Keratinocyte (primary cell): Measurements from ENCODE around the gene ADAMTS6. TPM values are rescaled to one million over a fixed set of nuclear protein-coding genes. Genes with fewer than 3 reads are reported as not detected.
"Not testable (repeated sequence)": the region's sequence is repeated elsewhere in the genome, so short reads cannot be mapped to it uniquely, and the experiment has no call there.

Source experiments
- DNase-seq: peaks from one replicate; pipeline ENCODE4 v3.0.0-alpha.2; 2011; ENCODE audit warnings: low read depth, missing footprints, low spot score
- FAIRE-seq: peaks from 2 replicates; lab custom pipeline; 2011; peaks lifted over from hg19 to GRCh38; lab: Jason Lieb, UNC
- H2AFZ ChIP-seq: 2 replicates; pipeline ENCODE4 v1.6.0; 2012; ENCODE audit warnings: low read length, control low read depth, inconsistent platforms; ENCODE audit not compliant: control insufficient read depth
- H3K27ac ChIP-seq: 2 replicates; pipeline ENCODE4 v1.5.1; 2011; ENCODE audit warnings: low read length; ENCODE audit not compliant: control insufficient read depth, insufficient read depth
- H3K27me3 ChIP-seq: 3 replicates; pipeline ENCODE4 v1.6.0; 2011; ENCODE audit warnings: low read length; ENCODE audit not compliant: control insufficient read depth, insufficient read depth; ENCODE audit errors: extremely low read depth
- H3K36me3 ChIP-seq, 2 experiments: 2 replicates in 1 of 2; 3 replicates in 1 of 2; pipeline ENCODE4 v1.5.1; 2011; ENCODE audit warnings: low read length in 2 of 2, mild to moderate bottlenecking in 1 of 2; ENCODE audit not compliant: control insufficient read depth in 2 of 2, insufficient read depth in 2 of 2; ENCODE audit errors: extremely low read depth in 1 of 2
- H3K4me1 ChIP-seq: 3 replicates; pipeline ENCODE4 v1.5.1; 2011; ENCODE audit warnings: low read length; ENCODE audit not compliant: control insufficient read depth, insufficient read depth; ENCODE audit errors: extremely low read depth
- H3K4me2 ChIP-seq: 3 replicates; pipeline ENCODE4 v1.6.0; 2011; ENCODE audit warnings: low read depth, low read length; ENCODE audit not compliant: control insufficient read depth, insufficient read depth; ENCODE audit errors: extremely low read depth
- H3K4me3 ChIP-seq, 3 experiments: fragments of 200-600 bp in 1 of 3; sonication (generic) in 1 of 3; 2 replicates in 2 of 3; 3 replicates in 1 of 3; pipeline ENCODE4 v1.5.1; 2011 to 2016; ENCODE audit warnings: low read length in 3 of 3, mild to moderate bottlenecking in 3 of 3, control low read depth in 2 of 3, inconsistent platforms in 1 of 3, low read depth in 1 of 3, mixed read lengths in 1 of 3, mixed run types in 1 of 3, moderate library complexity in 1 of 3; ENCODE audit not compliant: control insufficient read depth in 2 of 3, insufficient read depth in 2 of 3; ENCODE audit errors: extremely low read depth in 1 of 3
- H3K79me2 ChIP-seq: 2 replicates; pipeline ENCODE4 v1.6.0; 2012; ENCODE audit warnings: low read length; ENCODE audit not compliant: control insufficient read depth, insufficient read depth
- H3K9ac ChIP-seq: 3 replicates; pipeline ENCODE4 v1.6.0; 2011; ENCODE audit warnings: low read length; ENCODE audit not compliant: control insufficient read depth, insufficient read depth; ENCODE audit errors: extremely low read depth
- H3K9me1 ChIP-seq: 3 replicates; pipeline ENCODE4 v1.6.0; 2011; ENCODE audit warnings: low read length; ENCODE audit not compliant: control insufficient read depth, insufficient read depth; ENCODE audit errors: extremely low read depth
- H3K9me3 ChIP-seq: 2 replicates; pipeline ENCODE4 v1.5.1; 2012; ENCODE audit warnings: low read depth, low read length; ENCODE audit not compliant: control insufficient read depth
- H4K20me1 ChIP-seq: 3 replicates; pipeline ENCODE4 v1.6.0; 2011; ENCODE audit warnings: low read length; ENCODE audit not compliant: control insufficient read depth, insufficient read depth; ENCODE audit errors: extremely low read depth
- CTCF ChIP-seq, 3 experiments: IDR thresholded peaks in 1 of 3; conservative IDR thresholded peaks in 1 of 3; optimal IDR thresholded peaks in 1 of 3; 2 replicates in 2 of 3; 3 replicates in 1 of 3; pipeline versions ENCODE3 to v1.5.1; 2011; ENCODE audit warnings: low read length in 3 of 3, mild to moderate bottlenecking in 3 of 3, moderate library complexity in 2 of 3, control low read depth in 1 of 3, inconsistent platforms in 1 of 3; ENCODE audit not compliant: insufficient read depth in 2 of 3; ENCODE audit errors: extremely low read depth in 1 of 3
- EZH2 ChIP-seq: IDR thresholded peaks from one replicate; pipeline ENCODE4 v1.6.1; 2012; ENCODE audit warnings: inconsistent platforms, mild to moderate bottlenecking, low read length, moderate library complexity
- dilution Hi-C: fragments of 300-500 bp; cut with MboI; formaldehyde crosslinking; loops from one replicate; pipeline ENCODE4 v1.7.0; 2020; ENCODE audit warnings: low sequenced_read_pairs; ENCODE audit not compliant: extremely low pct_ligation_motif_present
- polyA plus RNA-seq, 5 experiments: library from polyadenylated mRNA; depleted of rRNA in 3 of 5; stranded (reverse) in 3 of 5; stranded (forward) in 1 of 5; unstranded in 1 of 5; fragments of >200 nt; gene quantifications; 1 replicate in 1 of 5; 2 replicates in 3 of 5; 3 replicates in 1 of 5; pipeline versions ENCODE4 v1.2.1 to v1.2.3, GENCODE V29; 2011 to 2012; ENCODE audit warnings: missing spikeins in 2 of 5, low read depth in 1 of 5, low replicate concordance in 1 of 5

Gene ADAMTS6
- polyA plus RNA-seq, 1 donor (not counting 4 experiments of a cell fraction or from before 2014, with no cell fraction given), result 10.9 TPM

- TF ChIP-seq EZH2 (no peak), CTCF (optimal IDR thresholded peaks at IDR 0.05 in 1 of 3, IDR thresholded peaks at IDR 0.05 in 1 of 3, conservative IDR thresholded peaks at IDR 0.05 in 1 of 3; ENCODE audit: extremely low read depth in 1 of 3, insufficient read depth in 2 of 3, low read length in 3 of 3) (no peak)
- DNase-seq (no peak), FAIRE-seq (no peak)
- dilution Hi-C loops, result no loop called here
- no peaks in the 10 kb centered on the region for H3K4me1 ChIP-seq
- no peak overlapping the region for H2AFZ ChIP-seq
- H4K20me1 ChIP-seq, result no peaks in the 10 kb centered on the region
- no peaks in the 10 kb centered on the region for H3K27me3 ChIP-seq
- no peak overlapping the region for H3K9ac ChIP-seq
- no peak overlapping the region for H3K27ac ChIP-seq
- no peak overlapping the region for H3K4me2 ChIP-seq
- no peaks in the 10 kb centered on the region for H3K79me2 ChIP-seq
- no peaks in the 10 kb centered on the region for H3K9me1 ChIP-seq
- H3K36me3 ChIP-seq, result no peaks in the 10 kb centered on the region
- H3K4me3 ChIP-seq, result no peak overlapping the region
- H3K9me3 ChIP-seq, result no peaks in the 10 kb centered on the region
These were observed 7.4 kb upstream of the ADAMTS6 start for GRCh38 chr5:65489119-65489518.

DNA sequence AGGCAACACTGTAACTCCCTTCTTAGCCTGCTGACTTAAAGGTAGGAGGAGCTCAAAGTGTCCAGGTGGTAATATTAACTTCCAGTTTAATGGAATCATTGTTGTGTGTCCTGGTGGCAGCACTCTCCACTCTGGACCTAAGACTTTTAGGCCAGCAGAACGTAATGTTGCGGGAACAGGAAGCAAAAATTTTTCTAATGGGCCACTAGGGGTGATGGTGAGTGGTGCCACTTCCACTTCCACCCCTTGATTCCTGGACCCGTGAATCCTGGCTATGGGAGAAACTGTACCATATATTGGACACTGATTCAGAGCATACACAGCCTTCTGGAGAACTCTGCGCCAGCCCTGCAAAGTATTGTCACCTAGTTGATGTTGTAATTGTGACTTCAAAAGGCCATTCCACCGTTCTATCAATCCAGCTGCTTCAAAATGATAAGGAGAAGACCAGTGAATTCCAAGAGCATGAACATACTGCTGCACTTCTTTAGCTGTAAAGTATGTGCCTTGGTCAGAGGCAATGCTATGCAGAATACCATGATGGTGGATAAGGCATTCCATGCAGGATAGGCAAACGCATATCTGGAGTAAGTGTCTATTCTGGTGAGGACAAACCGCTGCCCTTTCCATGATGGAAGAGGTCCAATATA lies 6.4 kb upstream of the ADAMTS6 start:
- H3K9me1 ChIP-seq, H2AFZ ChIP-seq, H3K9ac ChIP-seq, H3K4me1 ChIP-seq, H3K27me3 ChIP-seq, H4K20me1 ChIP-seq, FAIRE-seq, H3K36me3 ChIP-seq, H3K27ac ChIP-seq, H3K4me2 ChIP-seq, DNase-seq, H3K4me3 ChIP-seq, dilution Hi-C loops, H3K9me3 ChIP-seq, H3K79me2 ChIP-seq: not testable (repeated sequence)

GRCh38 chr5:65486803-65487202 lies 5.1 kb upstream of the ADAMTS6 start:
- FAIRE-seq, DNase-seq, H3K4me2 ChIP-seq, H2AFZ ChIP-seq, H3K27ac ChIP-seq, H3K9me1 ChIP-seq, H3K4me3 ChIP-seq, H3K9ac ChIP-seq, H3K36me3 ChIP-seq, H3K9me3 ChIP-seq, H3K4me1 ChIP-seq, H3K27me3 ChIP-seq, dilution Hi-C loops, H4K20me1 ChIP-seq, H3K79me2 ChIP-seq: not testable (repeated sequence)
